A549 treated with Hydrocortisone at 1 μM for 4 hours (cell line): ENCODE data around the gene OPTN. TPM values are rescaled to one million over a fixed set of nuclear protein-coding genes. Genes with fewer than 3 reads are reported as not detected.

Experiments used
- total RNA-seq: library from RNA; stranded (reverse); fragments of 200-300 nt; extraction: Qiagen RNA extraction; gene quantifications from 5 replicates; pipeline ENCODE4 v1.2.3, GENCODE V29; 2022

OPTN gene
- total RNA-seq, result 47.4 to 59.1 TPM (median 53.0 TPM) in 5 replicates

DNA sequence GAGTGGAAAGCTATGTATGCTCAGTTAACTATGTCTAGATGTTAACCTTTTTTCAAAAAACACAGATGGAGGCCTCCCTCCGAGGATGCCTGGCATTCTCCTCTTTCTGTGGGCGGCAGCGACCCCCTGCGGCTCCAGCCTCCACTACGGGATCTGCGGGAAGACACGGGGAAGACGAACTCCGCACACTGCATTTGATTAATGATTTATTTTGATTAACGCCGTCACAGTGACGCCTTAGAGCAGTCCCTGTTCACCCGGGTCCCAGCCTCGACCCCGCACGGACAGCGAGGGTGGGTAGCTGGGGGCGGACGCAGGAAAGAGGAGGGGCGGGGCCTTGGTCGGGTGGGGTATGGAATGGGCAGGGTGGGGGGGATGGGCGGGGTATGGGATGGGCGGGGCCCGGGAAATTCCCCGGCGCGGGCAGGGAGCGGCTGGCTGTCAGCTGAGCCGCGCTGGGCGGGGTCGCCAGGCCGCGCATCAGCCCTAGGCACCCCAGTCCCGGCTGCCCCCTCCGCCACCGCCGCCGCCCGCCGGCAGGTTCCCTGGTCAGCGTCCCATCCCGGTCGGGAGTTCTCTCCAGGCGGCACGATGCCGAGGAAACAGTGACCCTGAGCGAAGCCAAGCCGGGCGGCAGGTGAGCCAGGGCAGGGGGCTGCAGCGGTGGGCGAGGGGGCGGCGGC, at the start of gene OPTN:
TSS of gene OPTN (plus strand) at position 498 of the 683 bp plus-strand sequence. CDS start 8,960 bp downstream, outside the sequence.

GRCh38 chr10:13160934-13161856, 61.2 kb downstream of the OPTN start, which contains the start of gene MCM10:
Gene MCM10 (plus strand): TSS chr10:13161558. CDS start chr10:13164203, 2,645 bp downstream.

Other genes starting within 250 kb of the OPTN start
- gene CCDC3, start 98.5 kb upstream of the OPTN start, total RNA-seq, result 0.83 to 1.4 TPM (median 1.0 TPM) in 5 replicates
- 19.7 to 26.7 TPM (median 21.8 TPM) in 5 replicates for gene MCM10, start 61.4 kb downstream of the OPTN start, total RNA-seq
- gene UCMA, start 134.2 kb downstream of the OPTN start, total RNA-seq, result not detected in 5 replicates
- 29.2 to 34.5 TPM (median 31.0 TPM) in 5 replicates for gene PHYH, start 199.9 kb downstream of the OPTN start, total RNA-seq
- gene SEPHS1, start 248.1 kb downstream of the OPTN start, total RNA-seq, result 62.1 to 84.0 TPM (median 66.4 TPM) in 5 replicates